HG03060 (cell line): ENCODE results near the gene BMF.
A peak's percentile ranks its signal among the peaks of the same experiment; 100 is the strongest.

Experiments
- ATAC-seq: cut with Tn5 transposase; IDR thresholded peaks from one replicate; pipeline ENCODE4 v1.9.1; 2021; ENCODE audit warnings: low read depth, moderate number of reproducible peaks; ENCODE audit not compliant: unreplicated experiment

Gene BMF

DNA sequence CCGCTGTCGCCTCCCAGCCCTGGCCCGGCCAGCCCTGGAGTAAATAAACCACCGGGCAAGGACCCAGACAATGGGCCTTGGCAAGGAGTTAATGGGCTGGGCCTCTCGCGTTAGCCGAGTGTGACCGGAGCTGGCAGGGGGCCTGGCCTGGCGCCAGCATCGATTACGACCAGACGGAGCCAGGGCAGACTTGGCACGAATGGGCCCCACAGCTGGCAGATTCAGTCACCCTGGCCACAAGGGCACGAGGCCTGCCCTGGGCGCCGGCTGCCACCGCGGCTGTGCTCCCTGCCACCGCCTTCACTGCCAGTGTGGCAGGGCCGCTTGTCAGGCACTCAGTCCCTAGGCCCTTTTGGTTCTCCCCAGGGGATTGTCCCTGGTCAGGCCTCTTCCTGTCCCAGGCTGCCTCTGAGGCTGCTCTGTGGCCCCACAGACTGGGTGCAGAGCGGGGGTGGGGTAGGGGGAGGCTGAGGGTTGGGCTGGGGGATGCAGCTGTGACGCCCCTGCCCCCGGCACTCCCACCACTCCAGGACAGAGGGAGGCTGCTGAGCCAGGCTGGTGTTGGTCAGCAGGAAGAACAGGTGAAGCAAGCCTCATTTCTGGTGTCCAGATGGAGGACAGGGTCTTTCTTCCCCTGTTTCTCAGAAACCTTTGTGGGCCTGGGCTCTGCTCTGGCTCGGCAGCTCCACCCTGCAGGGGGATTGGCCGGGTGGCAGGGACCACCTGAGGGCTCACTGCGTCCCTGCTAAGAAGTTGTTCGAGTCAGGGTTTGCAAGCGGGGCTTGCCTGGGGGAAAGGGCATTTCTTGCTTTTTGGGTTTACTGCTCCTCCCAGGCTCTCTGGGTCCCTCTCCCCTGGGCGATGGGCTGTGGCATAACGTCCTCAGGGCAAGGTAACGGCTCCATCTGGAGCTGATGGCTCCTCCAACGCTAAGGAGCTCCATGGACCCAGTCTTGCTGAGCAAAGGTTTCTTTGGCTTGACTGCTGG lies 39.2 kb downstream of the BMF start:
- ATAC-seq, result peak; percentile 52

DNA sequence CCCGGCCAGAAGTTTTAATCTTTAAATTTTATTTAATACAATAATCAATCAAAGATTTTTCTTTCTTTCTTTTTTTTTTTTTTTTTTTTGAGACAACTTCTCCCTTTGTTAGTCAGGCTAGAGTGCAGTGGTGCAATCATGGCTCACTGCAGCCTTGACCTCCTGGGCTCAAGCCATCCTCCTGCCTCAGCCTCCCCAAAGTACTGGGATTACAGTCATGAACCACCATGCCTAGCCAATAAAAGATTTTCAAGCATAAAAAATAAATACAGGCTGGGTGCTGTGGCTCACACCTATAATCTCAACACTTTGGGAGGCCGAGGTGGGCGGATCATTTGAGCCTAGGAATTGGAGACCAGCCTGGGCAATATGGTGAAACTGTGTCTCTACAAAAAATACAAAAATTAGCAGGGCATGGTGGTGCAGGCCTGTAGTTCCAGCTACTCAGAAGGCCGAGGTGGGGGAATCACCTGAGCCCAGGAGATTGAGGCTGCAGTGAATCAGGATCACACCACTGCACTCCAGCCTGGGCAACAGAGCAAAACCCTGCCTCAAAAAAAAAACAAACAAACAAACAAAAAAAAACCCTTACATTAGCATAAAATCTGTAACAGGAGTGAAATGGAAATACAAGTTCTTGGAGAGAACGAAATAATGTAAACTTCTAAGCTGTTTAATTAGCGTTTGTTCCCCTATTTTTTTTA lies 40.6 kb downstream of the BMF start:
- ATAC-seq, result no peak

DNA sequence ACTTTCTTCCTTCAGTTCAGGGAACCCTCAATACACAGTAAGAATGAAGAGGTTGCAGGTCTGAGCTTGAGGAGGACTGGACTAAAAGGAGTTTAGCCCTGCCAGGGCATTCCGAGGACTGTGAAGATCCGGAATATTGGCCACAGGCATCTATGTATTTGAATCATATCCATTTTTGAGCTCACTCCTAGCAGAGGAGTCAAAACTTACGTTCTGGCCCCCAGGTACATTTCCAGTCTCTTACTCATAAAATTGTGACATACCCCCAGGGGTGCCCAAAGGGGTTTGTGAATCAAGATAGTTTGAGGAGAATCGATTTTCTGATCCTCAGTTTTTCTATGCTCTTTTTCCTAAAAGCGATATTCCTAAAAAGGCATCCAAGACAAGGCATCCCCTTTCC lies 42.1 kb downstream of the BMF start:
- ATAC-seq, result no peak

DNA sequence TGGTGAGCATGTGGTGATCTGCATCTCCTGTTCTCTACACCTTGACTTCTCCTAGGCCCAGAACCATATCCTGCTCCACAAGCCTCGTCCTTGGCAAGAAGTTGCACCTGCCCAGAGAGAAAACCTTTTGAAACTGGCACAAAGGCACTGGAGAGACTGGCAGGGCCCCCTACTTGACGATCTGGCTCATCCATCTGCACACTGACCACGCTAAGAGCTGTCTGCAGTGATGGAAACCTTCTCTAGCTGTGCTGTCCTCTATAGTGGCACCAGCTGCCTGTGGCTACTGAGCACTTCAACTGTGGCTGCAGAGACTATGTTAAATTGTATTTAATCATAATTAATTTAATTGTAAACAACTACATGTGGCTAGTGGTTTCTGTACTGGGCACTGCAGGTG lies 43.5 kb downstream of the BMF start:
- no peak for ATAC-seq

DNA sequence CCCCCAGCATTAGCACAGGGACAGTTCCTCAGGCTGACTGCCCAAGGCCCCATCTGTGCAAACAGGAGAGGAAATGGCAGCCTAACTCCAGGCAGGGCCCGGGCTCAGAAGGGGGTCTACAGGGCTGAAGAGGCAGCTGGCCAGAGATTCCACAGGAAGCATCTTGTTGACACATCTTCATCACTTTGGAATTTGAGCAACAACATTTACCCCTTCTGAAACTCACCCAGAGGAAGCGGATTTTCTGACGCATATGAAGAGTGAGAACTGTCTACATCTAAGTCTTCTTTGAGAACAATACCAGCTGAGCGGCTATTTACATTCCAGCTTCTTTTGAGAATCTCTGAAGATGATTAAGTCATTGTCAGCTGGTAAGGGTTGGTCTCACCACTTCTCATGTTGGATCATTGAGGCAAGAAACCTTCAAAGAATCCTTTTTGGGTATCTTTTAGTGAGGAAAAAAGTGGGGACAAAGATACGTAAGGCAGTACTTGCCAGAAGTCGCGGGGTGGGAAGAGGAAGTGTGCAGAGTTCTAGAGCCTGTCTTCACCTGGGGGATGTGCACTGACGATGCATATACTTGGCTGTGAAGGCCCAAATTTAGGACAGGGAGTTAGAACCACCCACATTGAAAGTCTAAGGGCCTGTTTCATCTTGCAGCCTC lies 44.3 kb downstream of the BMF start:
- no peak for ATAC-seq

DNA sequence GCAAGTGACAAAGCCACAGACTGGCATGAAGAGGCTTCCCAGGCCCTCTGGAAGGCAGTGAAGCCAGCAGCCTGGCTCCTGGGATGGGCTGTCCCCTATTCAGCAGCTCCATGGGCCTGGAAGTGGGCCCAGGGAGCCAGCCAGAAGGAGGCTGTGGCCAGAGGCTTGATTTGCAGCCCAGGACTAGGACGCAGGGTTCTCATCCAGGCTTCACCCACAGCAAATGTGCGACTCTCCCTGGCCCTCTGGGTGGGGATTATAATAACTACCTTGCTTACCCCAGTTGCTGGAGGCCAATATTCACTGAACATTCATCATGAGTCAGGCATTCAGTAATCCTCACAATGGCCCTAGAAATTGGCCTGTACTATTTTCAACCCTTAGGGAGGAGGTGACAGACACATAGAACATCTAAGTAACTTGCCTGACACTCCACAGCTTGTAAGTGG lies 45.1 kb downstream of the BMF start:
- no peak for ATAC-seq

DNA sequence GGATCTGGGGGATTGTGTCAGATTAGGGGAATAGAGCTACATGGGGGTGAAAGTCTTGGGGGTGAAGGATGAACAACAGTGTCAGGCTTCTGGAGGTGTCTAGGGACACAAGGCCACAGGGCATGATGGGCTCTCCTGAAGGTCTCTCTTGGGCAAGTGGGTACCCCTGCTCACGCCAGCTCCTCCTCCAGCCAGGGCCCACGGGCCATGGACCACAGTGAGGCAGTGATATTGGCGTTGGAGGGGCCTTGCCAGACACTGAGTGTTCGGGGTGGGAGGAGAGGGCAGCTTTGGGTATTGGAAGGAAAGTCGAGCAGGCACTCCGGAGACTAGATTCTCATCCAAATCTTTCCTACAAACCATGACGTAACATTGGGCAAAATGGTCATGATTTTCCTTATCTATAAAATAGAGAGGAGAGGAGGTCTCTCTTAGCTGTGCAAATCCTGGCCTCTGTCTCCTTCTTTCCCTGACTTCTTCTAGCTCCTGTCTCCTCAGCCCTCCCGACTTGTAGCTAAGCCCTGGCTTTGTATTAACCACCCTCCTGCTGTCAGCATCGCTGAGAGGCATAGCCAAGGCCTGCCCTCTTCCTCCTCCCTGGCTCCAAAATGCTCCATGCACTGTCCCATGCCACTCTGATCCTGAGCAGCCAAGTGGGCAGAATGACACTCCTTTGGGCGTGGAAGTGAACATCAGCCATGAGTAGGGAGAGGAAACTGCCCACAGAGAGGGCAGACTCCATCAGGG lies 45.7 kb downstream of the BMF start:
- ATAC-seq, result no peak

DNA sequence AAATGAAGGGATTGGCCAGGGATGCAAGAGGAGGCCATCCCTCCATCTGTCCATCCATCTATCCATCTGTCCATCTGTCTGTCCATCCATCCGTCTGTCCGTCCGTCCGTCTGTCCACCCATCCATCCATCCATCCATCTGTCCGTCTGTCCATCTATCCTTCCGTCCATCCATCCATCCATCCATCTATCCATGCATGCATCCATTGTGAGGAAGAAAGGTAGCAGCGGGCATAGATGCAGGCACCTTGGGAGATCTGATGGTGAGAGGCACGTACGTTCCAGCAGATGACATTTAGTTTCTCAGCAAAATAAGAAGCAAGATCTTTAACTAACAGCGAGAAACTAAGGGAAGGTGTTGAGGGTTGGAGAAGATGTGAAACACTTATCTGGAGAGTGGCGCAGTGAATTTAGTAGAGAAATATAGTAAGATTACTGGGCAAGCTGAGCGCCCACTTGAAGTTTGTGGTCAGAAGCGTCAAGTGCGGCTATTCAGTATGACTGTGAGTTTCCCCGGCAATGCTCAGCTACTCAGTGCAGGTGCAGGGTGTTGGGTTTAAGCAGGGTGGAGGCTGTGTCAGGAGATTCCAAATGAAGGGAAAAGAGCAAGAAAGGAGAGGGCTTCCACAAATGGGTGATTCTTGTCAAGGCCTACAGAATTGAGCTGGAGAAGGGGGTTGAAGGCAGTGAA lies 47.3 kb downstream of the BMF start:
- ATAC-seq, result peak; percentile 49

DNA sequence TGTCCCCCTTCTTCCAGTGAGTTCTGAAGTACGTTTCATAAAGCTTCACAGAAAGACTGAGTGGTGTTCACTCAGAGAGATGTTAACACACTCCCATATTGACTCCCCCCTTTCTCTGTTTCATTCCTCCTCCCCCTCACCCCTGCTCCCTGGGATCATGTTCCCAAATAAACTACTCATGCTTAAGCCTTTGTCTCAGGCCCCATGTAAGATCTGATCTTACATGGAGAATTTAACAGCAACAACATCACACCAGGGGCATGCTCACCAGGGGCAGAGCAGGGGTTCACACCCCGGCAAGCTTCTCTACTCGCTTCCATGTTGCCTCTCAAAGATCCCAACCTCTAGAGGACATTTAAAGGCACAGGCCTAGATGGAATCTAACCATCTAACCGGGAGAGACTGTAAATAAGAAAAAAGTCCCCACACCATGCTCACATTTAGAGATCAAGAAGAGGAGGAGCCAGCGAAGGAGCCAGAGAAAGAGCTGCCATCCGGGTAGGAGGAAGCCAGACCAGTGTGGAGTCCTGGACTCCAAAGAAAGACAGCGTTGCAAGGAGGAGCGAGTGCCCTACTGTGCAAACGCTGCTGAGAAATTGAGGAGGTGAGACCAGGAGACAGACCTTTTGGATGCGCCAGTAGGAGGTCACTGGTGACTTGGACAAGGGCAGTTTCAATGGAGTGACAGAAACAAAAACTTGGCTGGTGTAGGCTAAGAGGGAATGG lies 48.3 kb downstream of the BMF start:
- ATAC-seq, result no peak

DNA sequence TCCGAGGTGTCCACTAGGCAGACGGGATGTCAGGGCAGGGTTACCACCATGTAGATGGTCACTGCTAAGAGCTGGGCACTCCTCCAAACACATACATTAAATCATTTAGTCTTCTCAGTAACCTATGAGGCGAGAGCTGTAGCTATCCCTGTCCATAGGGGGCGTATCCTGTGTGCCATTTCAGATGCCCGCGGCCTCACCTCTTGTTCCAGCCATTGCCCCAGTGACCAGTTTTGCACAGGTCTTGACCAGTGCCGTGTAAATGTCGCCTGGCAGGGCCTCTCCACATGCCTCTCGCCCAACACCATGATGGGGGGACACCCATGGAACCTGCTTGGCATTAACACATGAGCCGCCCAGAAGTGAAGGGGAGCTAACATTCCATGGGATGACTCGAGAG lies 48.9 kb downstream of the BMF start:
- ATAC-seq, result no peak

DNA sequence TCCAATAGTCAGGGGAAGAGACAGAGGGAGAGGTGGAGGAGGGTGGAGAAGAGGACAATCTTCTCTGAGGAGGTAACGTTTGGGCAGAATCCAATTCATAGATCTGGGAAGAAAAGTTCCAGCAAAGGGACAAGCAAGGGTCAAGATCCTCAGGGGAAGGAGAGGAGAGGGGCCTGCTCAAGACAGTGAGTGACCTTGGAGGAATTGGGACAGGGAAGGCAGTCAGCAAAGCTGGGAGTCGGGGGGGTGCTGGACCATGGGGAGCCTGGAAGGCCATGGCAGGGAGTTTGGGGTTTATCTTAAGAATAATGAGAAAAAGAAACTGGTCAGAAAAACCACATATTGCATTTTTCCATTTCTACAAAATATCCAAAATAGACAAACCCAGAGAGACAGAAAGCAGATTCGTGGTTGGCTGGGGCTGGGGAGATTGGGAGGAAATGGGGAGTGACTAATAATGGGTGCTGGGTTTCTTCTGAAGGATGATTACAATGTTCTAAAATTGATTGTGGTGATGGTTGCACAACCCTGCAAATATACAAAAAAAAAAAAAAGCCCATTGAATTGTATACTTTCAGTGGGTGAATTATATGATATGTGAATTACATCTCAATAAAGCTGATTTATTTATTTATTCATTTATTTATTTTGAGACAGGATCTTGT lies 50.1 kb downstream of the BMF start:
- ATAC-seq, result no peak

DNA sequence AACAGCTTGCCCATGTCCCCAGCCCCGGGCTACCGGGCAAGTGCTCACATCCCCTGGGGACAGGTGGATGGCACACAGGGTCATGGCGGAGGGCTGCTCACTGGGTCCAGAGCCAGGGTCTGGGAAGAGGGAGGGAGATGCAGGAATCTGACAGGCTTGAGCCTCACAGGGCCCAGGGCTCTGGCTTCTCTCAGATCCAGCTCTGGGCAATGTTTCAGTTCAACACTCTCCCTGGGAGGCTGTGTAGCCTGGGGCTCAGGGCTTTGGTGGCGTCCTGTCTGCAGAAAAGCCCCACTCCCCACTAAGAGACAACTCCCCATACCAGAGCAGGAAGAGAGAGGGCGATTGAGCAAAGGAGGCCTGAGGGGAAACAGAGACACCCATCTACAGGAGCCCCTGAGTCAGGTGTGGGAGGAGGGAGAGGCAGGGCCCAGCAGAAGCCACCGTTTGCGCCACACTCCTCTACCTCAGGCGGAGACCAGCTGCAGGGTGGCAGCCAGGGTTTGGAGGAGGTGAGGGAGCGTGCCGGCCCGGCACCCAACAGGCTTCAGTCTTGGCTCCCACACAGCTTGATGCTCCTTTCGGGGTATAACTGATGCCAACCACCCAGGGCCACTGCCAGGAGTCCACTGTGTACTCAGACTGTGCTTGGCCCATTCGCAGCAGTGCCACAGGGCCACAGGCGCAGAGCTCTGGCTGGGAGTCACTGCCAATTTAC lies 52.9 kb downstream of the BMF start:
- ATAC-seq, result no peak

DNA sequence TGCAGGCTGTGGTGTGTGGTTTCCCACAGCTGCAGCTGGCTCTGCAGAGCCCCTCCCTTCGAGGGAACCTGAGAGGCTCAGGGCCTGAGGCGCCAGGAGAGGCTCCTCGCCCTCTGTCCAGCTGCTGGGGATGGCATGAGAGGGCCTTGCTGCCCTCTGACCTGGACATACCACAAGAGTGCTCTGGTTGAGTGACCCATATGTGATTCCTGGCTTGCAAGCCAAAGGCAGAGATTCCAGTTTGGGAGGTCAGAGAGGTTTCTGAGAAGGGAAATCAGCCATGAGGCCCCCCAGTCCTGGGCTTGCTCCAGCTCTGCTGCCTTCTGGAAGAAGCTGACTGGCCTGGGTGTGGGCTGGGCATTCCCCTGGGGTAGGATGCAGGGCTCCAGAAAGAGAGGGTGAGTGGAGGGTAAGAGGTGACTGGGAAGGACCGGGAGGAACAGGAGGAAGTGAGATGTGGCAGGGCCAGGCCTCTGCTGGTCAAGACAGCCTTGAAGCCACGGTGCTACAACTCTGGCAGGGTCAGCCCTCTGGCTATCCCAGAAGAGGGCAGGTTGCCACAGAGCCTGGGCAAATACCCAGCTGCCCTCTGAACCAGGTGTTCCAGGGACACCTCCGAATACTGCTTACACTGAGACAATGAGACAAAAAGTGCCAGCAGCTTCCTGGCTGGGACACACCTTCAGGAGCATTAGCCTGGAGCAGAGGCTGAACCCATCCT lies 53.7 kb downstream of the BMF start:
- no peak for ATAC-seq

DNA sequence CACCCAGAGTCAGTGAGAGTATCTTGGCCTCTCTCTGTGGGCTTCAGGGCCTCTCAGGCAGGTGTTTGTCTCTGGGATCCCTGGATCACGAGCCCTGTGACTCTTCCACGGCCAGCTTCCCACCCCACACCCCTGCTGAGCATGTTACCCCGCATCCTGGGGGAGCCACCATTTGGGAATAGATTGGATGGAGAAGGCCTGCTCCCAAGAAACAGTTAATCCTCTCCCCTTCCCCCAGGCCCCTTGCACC lies 54.1 kb downstream of the BMF start:
- ATAC-seq, result no peak

DNA sequence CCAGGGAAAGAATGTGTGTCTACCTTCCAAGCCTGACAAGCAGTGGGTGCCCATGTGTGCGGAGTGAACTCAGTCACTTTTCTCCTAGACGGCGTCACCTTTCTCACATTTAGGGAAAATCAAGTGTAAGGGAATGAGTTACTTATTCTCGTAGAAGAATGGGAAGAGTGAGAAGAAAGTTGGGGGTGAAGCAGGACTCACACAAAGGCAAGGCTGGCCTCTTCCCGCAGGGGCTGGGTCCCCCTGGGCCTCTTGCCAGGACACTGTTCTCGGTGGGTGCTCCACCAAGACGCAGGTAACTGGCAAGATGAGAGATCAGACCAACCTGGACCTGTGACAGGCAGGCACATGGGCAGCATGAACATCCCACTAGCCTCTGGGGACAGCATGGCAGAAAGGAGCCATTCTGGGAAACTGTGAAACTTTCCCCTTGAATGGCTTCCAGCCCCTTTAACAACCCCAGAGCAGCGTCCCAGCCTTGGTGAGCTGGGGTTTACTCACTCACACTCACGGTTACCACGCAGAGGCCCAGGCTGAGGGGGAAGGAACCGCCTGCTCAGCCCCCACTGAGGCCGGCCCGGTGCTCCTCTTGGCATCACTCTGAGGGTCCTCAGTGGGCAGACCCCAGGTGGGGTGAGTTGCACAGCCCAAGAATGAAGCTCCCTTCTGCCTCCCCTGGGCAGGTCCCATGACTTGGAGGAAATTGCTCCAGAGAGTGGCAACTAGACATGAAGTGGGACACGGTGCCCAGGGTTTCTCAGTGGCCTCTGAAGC lies 54.7 kb downstream of the BMF start:
- ATAC-seq, result no peak

DNA sequence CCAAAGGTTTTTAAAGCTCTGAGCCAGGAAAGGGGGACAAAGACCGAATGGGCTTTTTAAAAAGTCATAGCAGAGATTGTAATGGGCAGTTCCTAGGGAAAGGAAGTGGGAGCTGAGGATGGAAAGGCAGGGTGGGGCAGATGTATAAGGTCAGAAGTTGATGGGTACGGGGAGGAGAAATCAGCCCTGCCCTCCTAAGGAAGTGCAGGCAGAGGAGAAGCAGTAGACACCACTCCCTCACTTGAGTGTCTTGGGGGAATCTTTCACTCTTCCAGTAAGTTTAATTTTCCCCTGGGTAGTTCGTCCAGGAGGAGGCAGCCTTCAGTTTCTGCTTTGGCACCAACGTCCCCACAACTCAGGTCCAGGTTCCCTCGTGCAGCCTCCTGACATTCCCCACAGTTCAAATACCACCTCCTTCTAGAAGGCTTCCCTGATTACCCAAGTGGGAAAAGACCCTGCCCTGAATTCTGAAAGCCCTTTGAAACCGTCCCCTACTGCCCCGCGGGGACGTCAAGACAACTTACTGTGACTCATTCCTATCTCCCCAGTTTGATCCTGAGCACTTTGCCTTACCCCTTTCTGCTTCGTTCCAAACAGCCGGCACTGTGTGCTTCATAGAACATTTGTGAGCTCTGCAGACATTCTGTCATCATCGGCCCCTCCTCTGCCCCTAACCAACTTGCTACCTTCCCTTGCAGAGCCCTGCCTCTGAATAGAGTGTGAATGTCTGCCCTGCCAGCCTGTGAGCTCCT lies 55.4 kb downstream of the BMF start:
- no peak for ATAC-seq
